Astrocyte (in vitro differentiated cells and primary cell): ENCODE results near the gene ACAP3.

Experiments
- CTCF ChIP-seq: IDR thresholded peaks from 2 replicates; pipeline ENCODE4 v1.5.1; 2011; ENCODE audit warnings: low read depth, mild to moderate bottlenecking, inconsistent platforms, low read length, moderate library complexity; ENCODE audit not compliant: insufficient read depth
- EZH2 ChIP-seq: IDR thresholded peaks from 2 replicates; pipeline ENCODE4 v1.6.1; 2012; ENCODE audit warnings: mild to moderate bottlenecking, low read length, inconsistent platforms; ENCODE audit not compliant: insufficient read depth

DNA sequence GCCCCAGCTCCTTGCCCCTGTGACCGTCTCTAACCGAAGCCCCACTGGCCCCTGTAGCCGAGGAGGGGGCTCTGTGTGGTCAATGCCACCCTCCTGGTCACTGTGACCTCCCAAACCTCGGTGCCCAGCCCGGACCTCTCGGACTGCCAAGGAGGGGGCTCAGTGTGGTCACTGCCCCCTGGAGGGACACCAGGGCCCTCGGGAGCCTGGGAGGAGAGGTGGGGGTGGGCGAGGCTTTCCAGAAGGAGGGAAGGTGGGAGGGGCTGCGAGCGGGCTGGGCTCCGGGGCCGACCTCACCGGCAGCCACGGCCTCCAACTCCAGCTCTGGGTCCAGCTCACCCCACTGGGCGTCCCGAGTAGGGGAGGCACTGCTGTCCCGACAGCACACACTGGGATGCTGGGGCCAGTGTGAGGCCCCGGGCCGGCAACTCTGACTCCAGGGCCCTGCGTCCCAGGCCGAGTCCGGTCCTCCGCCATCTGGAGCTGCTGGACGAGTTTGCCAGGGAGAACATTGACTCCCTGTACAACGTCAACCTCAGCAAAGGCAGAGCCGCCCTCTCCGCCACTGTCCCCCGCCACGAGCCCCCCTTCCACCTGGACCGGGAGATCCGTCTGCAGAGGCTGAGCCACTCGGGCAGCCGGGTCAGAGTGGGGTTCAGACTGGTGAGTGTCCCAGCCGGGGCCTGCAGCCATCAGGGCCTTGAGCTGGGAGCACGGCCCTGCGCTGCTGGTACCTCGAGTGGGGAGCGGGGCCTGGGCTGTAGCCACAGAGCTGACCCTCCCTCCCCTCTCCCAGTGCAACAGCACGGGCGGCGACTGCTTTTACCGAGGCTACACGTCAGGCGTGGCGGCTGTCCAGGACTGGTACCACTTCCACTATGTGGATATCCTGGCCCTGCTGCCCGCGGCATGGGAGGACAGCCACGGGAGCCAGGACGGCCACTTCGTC lies 21.1 kb downstream of the ACAP3 start:
- TF ChIP-seq CTCF (no peak), EZH2 (no peak)
